ENCODE data around the gene CNTN5.

DNA sequence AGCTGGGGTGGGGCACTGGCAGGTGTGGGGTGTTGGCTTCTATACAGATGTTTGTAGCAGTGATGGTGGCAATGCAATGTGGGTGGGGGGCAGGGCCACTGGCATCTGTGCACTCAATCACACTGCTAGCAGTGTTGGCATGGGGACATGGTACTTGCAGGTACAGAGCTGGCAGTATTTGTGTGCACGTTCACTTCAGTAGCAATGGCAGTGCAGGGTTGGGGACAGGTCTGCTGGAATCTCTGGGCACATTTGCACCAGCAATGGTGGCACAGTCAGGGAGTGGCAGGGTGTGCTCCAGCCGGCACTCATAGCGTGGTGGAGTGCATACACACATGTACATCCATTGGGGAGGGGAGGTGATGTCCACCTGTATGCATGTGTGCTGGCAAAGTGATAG lies 775.2 kb downstream of the CNTN5 start:
- TF ChIP-seq, protein P1, sequence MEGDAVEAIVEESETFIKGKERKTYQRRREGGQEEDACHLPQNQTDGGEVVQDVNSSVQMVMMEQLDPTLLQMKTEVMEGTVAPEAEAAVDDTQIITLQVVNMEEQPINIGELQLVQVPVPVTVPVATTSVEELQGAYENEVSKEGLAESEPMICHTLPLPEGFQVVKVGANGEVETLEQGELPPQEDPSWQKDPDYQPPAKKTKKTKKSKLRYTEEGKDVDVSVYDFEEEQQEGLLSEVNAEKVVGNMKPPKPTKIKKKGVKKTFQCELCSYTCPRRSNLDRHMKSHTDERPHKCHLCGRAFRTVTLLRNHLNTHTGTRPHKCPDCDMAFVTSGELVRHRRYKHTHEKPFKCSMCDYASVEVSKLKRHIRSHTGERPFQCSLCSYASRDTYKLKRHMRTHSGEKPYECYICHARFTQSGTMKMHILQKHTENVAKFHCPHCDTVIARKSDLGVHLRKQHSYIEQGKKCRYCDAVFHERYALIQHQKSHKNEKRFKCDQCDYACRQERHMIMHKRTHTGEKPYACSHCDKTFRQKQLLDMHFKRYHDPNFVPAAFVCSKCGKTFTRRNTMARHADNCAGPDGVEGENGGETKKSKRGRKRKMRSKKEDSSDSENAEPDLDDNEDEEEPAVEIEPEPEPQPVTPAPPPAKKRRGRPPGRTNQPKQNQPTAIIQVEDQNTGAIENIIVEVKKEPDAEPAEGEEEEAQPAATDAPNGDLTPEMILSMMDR (IDR thresholded peaks at IDR 0.05): no peak
- TF ChIP-seq POLR2A (IDR thresholded peaks at IDR 0.05): no peak

All from uterus (tissue), 2 donors.